H1 (cell line): ENCODE results near the gene MNS1. TPM values are rescaled to one million over a fixed set of nuclear protein-coding genes. Genes with fewer than 3 reads are reported as not detected.

Experiments used
- CTCF ChIA-PET: fragments of 300-600 bp; sonication (Branson Sonifier 250); formaldehyde crosslinking; loops from one replicate; lab custom pipeline; 2021; ENCODE audit not compliant: partially characterized antibody; lab: Charles Lee
- POLR2A ChIA-PET: fragments of 300-600 bp; sonication (Branson Sonifier 250); formaldehyde crosslinking; loops from one replicate; lab custom pipeline; 2021; ENCODE audit warnings: inconsistent platforms; ENCODE audit not compliant: partially characterized antibody; lab: Charles Lee
- DNase-seq, 2 experiments: peaks; one replicate each; pipeline versions ENCODE4 v3.0.0 to v3.0.0-alpha.2; 2010 to 2022; ENCODE audit warnings: low spot score in 2 of 2, low read depth in 1 of 2, mixed read lengths in 1 of 2
- FAIRE-seq: peaks from 2 replicates; lab custom pipeline; 2011; peaks lifted over from hg19 to GRCh38; lab: Jason Lieb, UNC
- H2AFZ ChIP-seq: 2 replicates; pipeline ENCODE4 v1.8.1; 2012; ENCODE audit warnings: low read length, inconsistent platforms
- H2AK5ac ChIP-seq: 2 replicates; pipeline ENCODE4 v1.6.1; 2013; ENCODE audit warnings: low read depth, low read length
- H2BK120ac ChIP-seq: replicated peaks from 2 replicates; pipeline ENCODE3; 2013; ENCODE audit warnings: low read depth, low read length, inconsistent platforms
- H2BK12ac ChIP-seq: 2 replicates; pipeline ENCODE4 v1.6.1; 2013; ENCODE audit warnings: low read depth, low read length
- H2BK15ac ChIP-seq: 2 replicates; pipeline ENCODE4 v1.6.1; 2013; ENCODE audit warnings: low read length
- H2BK20ac ChIP-seq: 2 replicates; pipeline ENCODE4 v1.6.1; 2013; ENCODE audit warnings: low read length
- H2BK5ac ChIP-seq: 2 replicates; pipeline ENCODE4 v1.6.1; 2013; ENCODE audit warnings: low read depth, low read length
- H3K14ac ChIP-seq: 2 replicates; pipeline ENCODE4 v1.6.1; 2013; ENCODE audit warnings: inconsistent platforms; ENCODE audit not compliant: insufficient read length
- H3K18ac ChIP-seq: 2 replicates; pipeline ENCODE4 v1.6.1; 2013; ENCODE audit warnings: low read length; ENCODE audit errors: extremely low read depth
- H3K23ac ChIP-seq: 2 replicates; pipeline ENCODE4 v1.6.1; 2013; ENCODE audit warnings: inconsistent platforms; ENCODE audit not compliant: insufficient read length
- H3K23me2 ChIP-seq: 2 replicates; pipeline ENCODE4 v1.6.1; 2013; ENCODE audit warnings: low read depth, low read length
- H3K27ac ChIP-seq: 2 replicates; pipeline ENCODE4 v1.6.1; 2011; ENCODE audit warnings: low read depth, low read length, inconsistent platforms
- H3K27me3 ChIP-seq, 4 experiments: replicated peaks in 1 of 4; 1 replicate in 1 of 4; 2 replicates in 3 of 4; pipeline versions ENCODE4 v1.6.1 to v1.8.1; 2011 to 2013; ENCODE audit warnings: low read length in 3 of 4, mild to moderate bottlenecking in 3 of 4, inconsistent platforms in 2 of 4, mixed read lengths in 2 of 4, moderate library complexity in 1 of 4; ENCODE audit not compliant: control insufficient read depth in 3 of 4, insufficient read depth in 3 of 4; ENCODE audit errors: extremely low read depth in 1 of 4
- H3K36me3 ChIP-seq, 4 experiments: 2 replicates each; pipeline versions ENCODE4 v1.6.1 to v1.8.1; 2011 to 2013; ENCODE audit warnings: mild to moderate bottlenecking in 4 of 4, low read length in 3 of 4, moderate library complexity in 2 of 4, control low read depth in 1 of 4, inconsistent platforms in 1 of 4; ENCODE audit not compliant: insufficient read depth in 4 of 4, control insufficient read depth in 2 of 4
- H3K4ac ChIP-seq: replicated peaks from 2 replicates; pipeline ENCODE3; 2013; ENCODE audit warnings: low read length, low read depth, mixed read lengths, inconsistent platforms; ENCODE audit not compliant: insufficient read length
- H3K4me1 ChIP-seq, 4 experiments: replicated peaks in 1 of 4; 1 replicate in 1 of 4; 2 replicates in 3 of 4; pipeline versions ENCODE4 v1.6.1 to v1.8.1; 2011 to 2013; ENCODE audit warnings: low read length in 3 of 4, inconsistent platforms in 2 of 4, mixed read lengths in 1 of 4; ENCODE audit not compliant: insufficient read depth in 4 of 4, control insufficient read depth in 3 of 4
- H3K4me2 ChIP-seq, 2 experiments: 2 replicates each; pipeline versions ENCODE4 v1.6.1 to v1.8.1; 2011 to 2013; ENCODE audit warnings: low read depth in 2 of 2, low read length in 2 of 2, control low read depth in 1 of 2, inconsistent platforms in 1 of 2, mild to moderate bottlenecking in 1 of 2; ENCODE audit not compliant: insufficient read depth in 1 of 2
- H3K4me3 ChIP-seq, 4 experiments: fragments of 200-600, 300-600 bp in 1 of 4; sonication (generic), shearing (Covaris generic), sonication (Bioruptor Twin) in 1 of 4; 2 replicates each; pipeline versions ENCODE4 v1.5.1 to v1.8.1; 2011 to 2016; ENCODE audit warnings: low read length in 4 of 4, low read depth in 3 of 4, control low read depth in 2 of 4, inconsistent platforms in 2 of 4, mild to moderate bottlenecking in 2 of 4, mixed read lengths in 1 of 4, moderate library complexity in 1 of 4; ENCODE audit not compliant: insufficient read depth in 2 of 4; ENCODE audit errors: extremely low read depth in 1 of 4
- H3K56ac ChIP-seq: replicated peaks from 2 replicates; pipeline ENCODE3; 2013; ENCODE audit warnings: low read depth, mild to moderate bottlenecking, mixed read lengths, low read length, inconsistent platforms; ENCODE audit not compliant: insufficient read length
- H3K79me1 ChIP-seq: 2 replicates; pipeline ENCODE4 v1.6.1; 2013; ENCODE audit warnings: low read depth, low read length, control low read depth
- H3K79me2 ChIP-seq, 2 experiments: 2 replicates each; pipeline versions ENCODE4 v1.6.1 to v1.8.1; 2012 to 2013; ENCODE audit warnings: low read length in 2 of 2, mild to moderate bottlenecking in 2 of 2, inconsistent platforms in 1 of 2; ENCODE audit not compliant: insufficient read depth in 2 of 2, control insufficient read depth in 1 of 2
- H3K9ac ChIP-seq, 4 experiments: replicated peaks in 1 of 4; 1 replicate in 1 of 4; 2 replicates in 3 of 4; pipeline versions ENCODE4 v1.6.1 to v1.8.1; 2011 to 2013; ENCODE audit warnings: low read depth in 3 of 4, low read length in 3 of 4, control low read depth in 2 of 4, mild to moderate bottlenecking in 2 of 4, moderate library complexity in 2 of 4, inconsistent platforms in 1 of 4; ENCODE audit errors: extremely low read depth in 1 of 4
- H3K9me3 ChIP-seq, 2 experiments: 2 replicates each; pipeline versions ENCODE4 v1.6.1 to v1.8.1; 2012 to 2013; ENCODE audit warnings: mild to moderate bottlenecking in 2 of 2, moderate library complexity in 2 of 2, control low read depth in 1 of 2, inconsistent platforms in 1 of 2, low read depth in 1 of 2, low read length in 1 of 2, mixed read lengths in 1 of 2; ENCODE audit not compliant: insufficient read depth in 2 of 2
- H4K20me1 ChIP-seq, 2 experiments: replicated peaks in 1 of 2; 2 replicates each; pipeline versions ENCODE3 to v1.8.1; 2011 to 2013; ENCODE audit warnings: inconsistent platforms in 2 of 2, low read length in 2 of 2, mild to moderate bottlenecking in 1 of 2; ENCODE audit not compliant: insufficient read depth in 2 of 2, control insufficient read depth in 1 of 2
- H4K5ac ChIP-seq: 2 replicates; pipeline ENCODE4 v1.6.1; 2013; ENCODE audit warnings: low read length, low read depth, mixed read lengths, inconsistent platforms; ENCODE audit not compliant: insufficient read length
- H4K8ac ChIP-seq: 2 replicates; pipeline ENCODE4 v1.8.0; 2013; ENCODE audit warnings: mild to moderate bottlenecking, moderate library complexity, low read length, inconsistent platforms; ENCODE audit not compliant: insufficient read depth; ENCODE audit errors: extremely low read depth
- H4K91ac ChIP-seq: replicated peaks from 2 replicates; pipeline ENCODE3; 2013; ENCODE audit warnings: low read length, mixed read lengths, inconsistent platforms; ENCODE audit not compliant: insufficient read length
- CBX5 ChIP-seq: fragments of 300-800, 300-1000 bp; sonication (generic); IDR thresholded peaks from 2 replicates; pipeline ENCODE4 v1.7.1; 2016; ENCODE audit warnings: antibody characterized with exemption, low read length, low read depth
- CBX8 ChIP-seq: fragments of 300-800, 300-1000 bp; sonication (generic); IDR thresholded peaks from 2 replicates; pipeline ENCODE4 v1.7.1; 2016; ENCODE audit warnings: low read depth, low read length, borderline replicate concordance
- CREB1 ChIP-seq: IDR thresholded peaks from 2 replicates; pipeline ENCODE4 v1.6.1; 2012; ENCODE audit warnings: inconsistent platforms
- CTBP2 ChIP-seq: IDR thresholded peaks from 2 replicates; pipeline ENCODE4 v1.7.0; 2011; ENCODE audit warnings: borderline replicate concordance, mild to moderate bottlenecking, moderate library complexity, mixed read lengths, low read length; ENCODE audit not compliant: insufficient read depth, insufficient read length
- HDAC2 ChIP-seq, 2 experiments: fragments of 300-600 bp in 1 of 2; sonication (generic) in 1 of 2; IDR thresholded peaks; 2 replicates each; pipeline ENCODE4 v1.6.1; 2011 to 2012; ENCODE audit warnings: low read depth in 2 of 2, low read length in 2 of 2, mild to moderate bottlenecking in 2 of 2, moderate library complexity in 2 of 2, borderline replicate concordance in 1 of 2, inconsistent platforms in 1 of 2
- JUND ChIP-seq: IDR thresholded peaks from 2 replicates; pipeline ENCODE4 v1.6.1; 2011; ENCODE audit warnings: mild to moderate bottlenecking, improper control_type of control experiment, low read length
- NANOG ChIP-seq: IDR thresholded peaks from 2 replicates; pipeline ENCODE4 v1.6.1; 2011; ENCODE audit warnings: low read length, low read depth, mild to moderate bottlenecking, inconsistent platforms; ENCODE audit not compliant: insufficient read depth, poor library complexity, severe bottlenecking
- NRF1 ChIP-seq: IDR thresholded peaks from 2 replicates; pipeline ENCODE4 v1.6.1; 2011; ENCODE audit warnings: mild to moderate bottlenecking, low read depth, low read length, improper control_type of control experiment
- SIRT6 ChIP-seq: IDR thresholded peaks from one replicate; pipeline ENCODE4 v1.7.1; 2012; ENCODE audit warnings: low read length, inconsistent platforms
- TAF7 ChIP-seq: optimal IDR thresholded peaks from 2 replicates; pipeline ENCODE3; 2011; ENCODE audit warnings: low read depth, mild to moderate bottlenecking, inconsistent platforms, low read length, moderate library complexity, borderline replicate concordance
- polyA plus RNA-seq, 7 experiments: library from polyadenylated mRNA; depleted of rRNA in 3 of 7; stranded (reverse) in 5 of 7; unstranded in 2 of 7; fragments of >200 nt in 5 of 7; fragments of 200-250 nt in 2 of 7; gene quantifications; 1 replicate in 5 of 7; 2 replicates in 1 of 7; 4 replicates in 1 of 7; pipeline versions ENCODE4 v1.2.1 to v1.2.3, GENCODE V29; 2011 to 2013; ENCODE audit warnings: missing spikeins in 2 of 7, mixed read lengths in 2 of 7
- total RNA-seq: library from RNA; stranded (reverse); fragmentation: NEBNext Ultra II Directional; extraction: Animal tissue kit (Norgen Biotek cat#: 25700); gene quantifications from 2 replicates; pipeline ENCODE4 v1.2.1, GENCODE V29; 2021
- TF ChIP-seq, protein P1 (sequence below): IDR thresholded peaks from 2 replicates; pipeline ENCODE4 v1.6.1; 2012; ENCODE audit warnings: low read length, inconsistent platforms

Gene MNS1
- total and polyA plus RNA-seq, 2 of the 8 experiments (the other 6 are each of a cell fraction or from before 2014, with no cell fraction given), result 0.57 TPM; not detected in 1

DNA sequence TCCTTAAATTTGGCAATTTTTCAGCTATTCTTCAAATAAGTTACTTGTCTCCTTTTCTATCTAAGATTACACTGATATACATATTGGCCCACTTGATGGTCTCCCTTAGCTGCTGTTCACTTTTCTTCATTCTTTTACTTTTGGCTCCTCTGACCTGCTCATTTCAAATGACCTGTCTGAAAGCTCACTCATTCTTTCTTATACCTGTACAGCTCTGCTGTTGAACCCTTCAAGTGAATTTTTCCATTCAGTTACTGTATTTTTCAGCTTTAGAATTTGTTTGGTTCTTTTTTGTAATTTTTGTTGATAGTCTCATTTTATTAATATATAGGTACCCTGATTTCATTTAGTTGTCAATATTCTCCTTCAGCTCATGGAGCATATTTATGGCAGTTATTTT is 39.7 kb downstream of the MNS1 start:
- Histone ChIP-seq H3K9ac (no peak overlapping the region), H3K9me3 (no peaks in the 10 kb centered on the region), H3K4ac (no peak overlapping the region), H2BK5ac (no peak overlapping the region), H4K8ac (no peak overlapping the region), H2BK120ac (no peak overlapping the region), H3K27me3 (no peaks in the 10 kb centered on the region), H3K14ac (no peak overlapping the region), H3K79me2 (no peaks in the 10 kb centered on the region), H4K5ac (no peak overlapping the region), H3K56ac (no peak overlapping the region), H2BK12ac (no peak overlapping the region), H3K4me1 (no peaks in the 10 kb centered on the region), H4K91ac (no peak overlapping the region), H3K4me2 (no peak overlapping the region), H2AFZ (no peak overlapping the region), H3K23me2 (no peaks in the 10 kb centered on the region), H3K4me3 (no peak overlapping the region), H2BK20ac (no peak overlapping the region), H3K18ac (no peak overlapping the region), H3K36me3 (no peaks in the 10 kb centered on the region), H3K27ac (no peak overlapping the region), H3K79me1 (no peaks in the 10 kb centered on the region), H2AK5ac (no peak overlapping the region), H2BK15ac (no peak overlapping the region), H3K23ac (no peak overlapping the region), H4K20me1 (no peaks in the 10 kb centered on the region)
- DNase-seq (no peak), FAIRE-seq (no peak)
- ChIA-PET POLR2A (interaction anchor here (1.3 kb wide), 1 partner anchor 181 kb away, joined by 3 read pairs; no protein-coding TSS in a partner anchor), CTCF (interaction anchor here (0.8 to 7.3 kb wide), 4 partner anchors 9 to 180 kb away, joined by 3 to 119 read pairs (median 6); no protein-coding TSS in a partner anchor)
- TF ChIP-seq CREB1 (no peak), JUND (no peak), NRF1 (no peak), CBX8 (no peak), CBX5 (no peak), HDAC2 (IDR thresholded peaks at IDR 0.05; ENCODE audit: borderline replicate concordance in 1 of 2, low read depth in 2 of 2, low read length in 2 of 2) (no peak), SIRT6 (no peak), CTBP2 (no peak), TAF7 (no peak), NANOG (no peak)
- TF ChIP-seq, protein P1, sequence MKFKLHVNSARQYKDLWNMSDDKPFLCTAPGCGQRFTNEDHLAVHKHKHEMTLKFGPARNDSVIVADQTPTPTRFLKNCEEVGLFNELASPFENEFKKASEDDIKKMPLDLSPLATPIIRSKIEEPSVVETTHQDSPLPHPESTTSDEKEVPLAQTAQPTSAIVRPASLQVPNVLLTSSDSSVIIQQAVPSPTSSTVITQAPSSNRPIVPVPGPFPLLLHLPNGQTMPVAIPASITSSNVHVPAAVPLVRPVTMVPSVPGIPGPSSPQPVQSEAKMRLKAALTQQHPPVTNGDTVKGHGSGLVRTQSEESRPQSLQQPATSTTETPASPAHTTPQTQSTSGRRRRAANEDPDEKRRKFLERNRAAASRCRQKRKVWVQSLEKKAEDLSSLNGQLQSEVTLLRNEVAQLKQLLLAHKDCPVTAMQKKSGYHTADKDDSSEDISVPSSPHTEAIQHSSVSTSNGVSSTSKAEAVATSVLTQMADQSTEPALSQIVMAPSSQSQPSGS, result no peak
